Measurements from ENCODE around the gene LCAT. TPM values are rescaled to one million over a fixed set of nuclear protein-coding genes. Genes with fewer than 3 reads are reported as not detected.

LCAT gene
- polyA plus RNA-seq, 1 donor, result 18.5 TPM

GRCh38 chr16:67907397-67908180 lies 36.3 kb downstream of the LCAT start:
- no peaks in the 10 kb centered on the region for H3K27me3 ChIP-seq (ENCODE audit: control insufficient read depth, insufficient read depth, low read length)
- no peak overlapping the region for H3K4me3 ChIP-seq (ENCODE audit: low read length)
- no peak overlapping the region for H3K27ac ChIP-seq (ENCODE audit: low read length)
- 100% methylated on average over 1 of the region's 11 CpGs for WGBS (ENCODE audit: insufficient coverage, low lambda C conversion rate)
- no peaks in the 10 kb centered on the region for H3K4me1 ChIP-seq (ENCODE audit: control insufficient read depth, insufficient read depth, low read length)
- H3K9me3 ChIP-seq (ENCODE audit: control insufficient read depth, low read depth, low read length), result no peaks in the 10 kb centered on the region
- H3K36me3 ChIP-seq (ENCODE audit: control insufficient read depth, insufficient read depth, low read length), result peaks cover 42% of the 10 kb centered on the region
- DNase-seq, result no peak

- Histone ChIP-seq H3K27me3 (ENCODE audit: control insufficient read depth, insufficient read depth, low read length) (no peaks in the 10 kb centered on the region), H3K4me1 (ENCODE audit: control insufficient read depth, insufficient read depth, low read length) (no peaks in the 10 kb centered on the region), H3K4me3 (ENCODE audit: low read length) (no peak overlapping the region), H3K9me3 (ENCODE audit: control insufficient read depth, low read depth, low read length) (no peaks in the 10 kb centered on the region), H3K27ac (ENCODE audit: low read length) (no peak overlapping the region), H3K36me3 (ENCODE audit: control insufficient read depth, insufficient read depth, low read length) (peaks cover 9% of the 10 kb centered on the region)
- 80% methylated on average over 1 of the region's 4 CpGs for WGBS (ENCODE audit: insufficient coverage, low lambda C conversion rate)
- no peak for DNase-seq
Measured at GRCh38 chr16:67902831-67903230, 41.1 kb downstream of the LCAT start.

- Histone ChIP-seq H3K9me3 (ENCODE audit: control insufficient read depth, low read depth, low read length) (no peaks in the 10 kb centered on the region), H3K27me3 (ENCODE audit: control insufficient read depth, insufficient read depth, low read length) (no peaks in the 10 kb centered on the region), H3K27ac (ENCODE audit: low read length) (no peak overlapping the region), H3K4me1 (ENCODE audit: control insufficient read depth, insufficient read depth, low read length) (no peaks in the 10 kb centered on the region), H3K4me3 (ENCODE audit: low read length) (no peak overlapping the region), H3K36me3 (ENCODE audit: control insufficient read depth, insufficient read depth, low read length) (peaks cover 9% of the 10 kb centered on the region)
- DNase-seq, result no peak
- WGBS (ENCODE audit: insufficient coverage, low lambda C conversion rate), result no CpG with 5 or more reads among the region's 5 CpGs
Measured at GRCh38 chr16:67901734-67902133, 42.2 kb downstream of the LCAT start.

- no peaks in the 10 kb centered on the region for H3K9me3 ChIP-seq (ENCODE audit: control insufficient read depth, low read depth, low read length)
- peaks cover 8% of the 10 kb centered on the region for H3K4me1 ChIP-seq (ENCODE audit: control insufficient read depth, insufficient read depth, low read length)
- no peak overlapping the region for H3K4me3 ChIP-seq (ENCODE audit: low read length)
- H3K27me3 ChIP-seq (ENCODE audit: control insufficient read depth, insufficient read depth, low read length), result no peaks in the 10 kb centered on the region
- H3K27ac ChIP-seq (ENCODE audit: low read length), result no peak overlapping the region
- peaks cover 2% of the 10 kb centered on the region for H3K36me3 ChIP-seq (ENCODE audit: control insufficient read depth, insufficient read depth, low read length)
- WGBS (ENCODE audit: insufficient coverage, low lambda C conversion rate), result no CpG with 5 or more reads among the region's 3 CpGs
- no peak for DNase-seq
Measured at GRCh38 chr16:67897231-67897630, 46.7 kb downstream of the LCAT start.

GRCh38 chr16:67893743-67894399 lies 50.0 kb downstream of the LCAT start:
- no CpG with 5 or more reads among the region's 14 CpGs for WGBS (ENCODE audit: insufficient coverage, low lambda C conversion rate)
- peak overlapping the region; percentile 99 for H3K27ac ChIP-seq (ENCODE audit: low read length)
- H3K4me3 ChIP-seq (ENCODE audit: low read length), result peak overlapping the region; percentile 95
- H3K4me1 ChIP-seq (ENCODE audit: control insufficient read depth, insufficient read depth, low read length), result peaks cover 8% of the 10 kb centered on the region
- H3K36me3 ChIP-seq (ENCODE audit: control insufficient read depth, insufficient read depth, low read length), result no peaks in the 10 kb centered on the region
- H3K9me3 ChIP-seq (ENCODE audit: control insufficient read depth, low read depth, low read length), result no peaks in the 10 kb centered on the region
- H3K27me3 ChIP-seq (ENCODE audit: control insufficient read depth, insufficient read depth, low read length), result no peaks in the 10 kb centered on the region
- peak; percentile 44 to 76 for DNase-seq

GRCh38 chr16:67892899-67893742 lies 50.8 kb downstream of the LCAT start, which contains the start of gene PSKH1:
TSS of gene PSKH1 (plus strand) at chr16:67893254. CDS start at chr16:67908750, 15,496 bp downstream.
- DNase-seq, result peak; percentile 94 to 96
- Histone ChIP-seq H3K36me3 (ENCODE audit: control insufficient read depth, insufficient read depth, low read length) (no peaks in the 10 kb centered on the region), H3K27me3 (ENCODE audit: control insufficient read depth, insufficient read depth, low read length) (no peaks in the 10 kb centered on the region), H3K9me3 (ENCODE audit: control insufficient read depth, low read depth, low read length) (no peaks in the 10 kb centered on the region), H3K27ac (ENCODE audit: low read length) (peak within 1 kb of the TSS; percentile 99), H3K4me1 (ENCODE audit: control insufficient read depth, insufficient read depth, low read length) (peaks cover 8% of the 10 kb centered on the region), H3K4me3 (ENCODE audit: low read length) (peak within 1 kb of the TSS; percentile 95)
- no CpG with 5 or more reads among the region's 90 CpGs for WGBS (ENCODE audit: insufficient coverage, low lambda C conversion rate)

- no peaks in the 10 kb centered on the region for H3K27me3 ChIP-seq (ENCODE audit: control insufficient read depth, insufficient read depth, low read length)
- peak in 1 of 2 donors; percentile 16 for DNase-seq
- no peaks in the 10 kb centered on the region for H3K36me3 ChIP-seq (ENCODE audit: control insufficient read depth, insufficient read depth, low read length)
- H3K9me3 ChIP-seq (ENCODE audit: control insufficient read depth, low read depth, low read length), result no peaks in the 10 kb centered on the region
- H3K27ac ChIP-seq (ENCODE audit: low read length), result peak overlapping the region; percentile 64
- H3K4me1 ChIP-seq (ENCODE audit: control insufficient read depth, insufficient read depth, low read length), result peaks cover 8% of the 10 kb centered on the region
- peak overlapping the region; percentile 44 for H3K4me3 ChIP-seq (ENCODE audit: low read length)
- WGBS (ENCODE audit: insufficient coverage, low lambda C conversion rate), result 52% methylated on average over 5 of the region's 5 CpGs
Measured at GRCh38 chr16:67892375-67892774, 51.5 kb downstream of the LCAT start.

Other genes starting within 250 kb of the LCAT start
- 6.4 TPM for gene GFOD2, start 224.8 kb downstream of the LCAT start, polyA plus RNA-seq
- 18.0 TPM for gene RANBP10, start 137.6 kb downstream of the LCAT start, polyA plus RNA-seq
- gene TSNAXIP1, start 137.2 kb downstream of the LCAT start, polyA plus RNA-seq, result 1.5 TPM
- 23.4 TPM for gene THAP11, start 101.8 kb downstream of the LCAT start, polyA plus RNA-seq
- gene NUTF2, start 97.2 kb downstream of the LCAT start, polyA plus RNA-seq, result 123 TPM
- 58.1 TPM for gene CENPT, start 96.4 kb downstream of the LCAT start, polyA plus RNA-seq
- gene EDC4, start 71.1 kb downstream of the LCAT start, polyA plus RNA-seq, result 59.7 TPM
- 1.6 TPM for gene NRN1L, start 59.2 kb downstream of the LCAT start, polyA plus RNA-seq
- 24.2 TPM for gene PSKH1, start 50.9 kb downstream of the LCAT start, polyA plus RNA-seq
- gene CTRL, start 12.3 kb downstream of the LCAT start, polyA plus RNA-seq, result 0.87 TPM
- 99.2 TPM for gene PSMB10, start 7.3 kb downstream of the LCAT start, polyA plus RNA-seq
- gene SLC12A4, start 24.5 kb upstream of the LCAT start, polyA plus RNA-seq, result 25.5 TPM
- gene DPEP3, start 36.4 kb upstream of the LCAT start, polyA plus RNA-seq, result 0.09 TPM
- gene DPEP2, start 55.4 kb upstream of the LCAT start, polyA plus RNA-seq, result 1.6 TPM
- not detected for gene DPEP2NB, start 71.8 kb upstream of the LCAT start, polyA plus RNA-seq
- gene DDX28, start 79.1 kb upstream of the LCAT start, polyA plus RNA-seq, result 9.9 TPM
- gene DUS2, start 79.2 kb upstream of the LCAT start, polyA plus RNA-seq, result 12.2 TPM
- 22.0 TPM for gene NFATC3, start 141.2 kb upstream of the LCAT start, polyA plus RNA-seq